Measurements from ENCODE around the gene MALT1.

DNA sequence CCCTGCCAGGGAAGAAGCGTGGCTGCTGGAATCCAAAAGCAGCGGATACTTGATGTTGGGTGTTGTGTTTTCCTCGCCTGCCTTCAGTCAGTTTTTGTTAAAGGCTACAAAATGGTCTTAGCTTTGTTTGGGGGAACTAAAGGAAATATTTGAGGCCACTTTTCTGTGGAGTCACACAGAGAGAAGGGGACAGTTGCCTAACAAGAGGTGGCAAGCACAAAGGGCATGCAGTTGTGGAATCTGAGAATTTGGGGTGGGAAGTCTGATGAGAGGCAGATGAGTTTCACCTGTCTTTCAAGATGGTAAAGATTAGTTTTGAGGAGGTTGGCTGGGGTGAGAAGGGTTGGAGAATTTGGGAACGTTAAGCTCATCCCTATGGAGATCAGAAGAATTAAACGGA is 2.9 kb downstream of the MALT1 start:
- TF ChIP-seq, protein P1, sequence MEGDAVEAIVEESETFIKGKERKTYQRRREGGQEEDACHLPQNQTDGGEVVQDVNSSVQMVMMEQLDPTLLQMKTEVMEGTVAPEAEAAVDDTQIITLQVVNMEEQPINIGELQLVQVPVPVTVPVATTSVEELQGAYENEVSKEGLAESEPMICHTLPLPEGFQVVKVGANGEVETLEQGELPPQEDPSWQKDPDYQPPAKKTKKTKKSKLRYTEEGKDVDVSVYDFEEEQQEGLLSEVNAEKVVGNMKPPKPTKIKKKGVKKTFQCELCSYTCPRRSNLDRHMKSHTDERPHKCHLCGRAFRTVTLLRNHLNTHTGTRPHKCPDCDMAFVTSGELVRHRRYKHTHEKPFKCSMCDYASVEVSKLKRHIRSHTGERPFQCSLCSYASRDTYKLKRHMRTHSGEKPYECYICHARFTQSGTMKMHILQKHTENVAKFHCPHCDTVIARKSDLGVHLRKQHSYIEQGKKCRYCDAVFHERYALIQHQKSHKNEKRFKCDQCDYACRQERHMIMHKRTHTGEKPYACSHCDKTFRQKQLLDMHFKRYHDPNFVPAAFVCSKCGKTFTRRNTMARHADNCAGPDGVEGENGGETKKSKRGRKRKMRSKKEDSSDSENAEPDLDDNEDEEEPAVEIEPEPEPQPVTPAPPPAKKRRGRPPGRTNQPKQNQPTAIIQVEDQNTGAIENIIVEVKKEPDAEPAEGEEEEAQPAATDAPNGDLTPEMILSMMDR (IDR thresholded peaks at IDR 0.05; ENCODE audit: poor library complexity, severe bottlenecking): no peak
- TF ChIP-seq EP300 (conservative IDR thresholded peaks at IDR 0.05; ENCODE audit: poor library complexity, severe bottlenecking) (no peak), POLR2AphosphoS5 (IDR thresholded peaks at IDR 0.05) (no peak), EZH2 (IDR thresholded peaks at IDR 0.05; ENCODE audit: borderline replicate concordance, insufficient read depth, low read length, poor library complexity, severe bottlenecking) (no peak)
